NT2/D1 (cell line): ENCODE measurements around the gene ITM2A.

Experiments used
- DNase-seq: peaks from one replicate; pipeline ENCODE4 v3.0.0-alpha.2; 2011; ENCODE audit warnings: low read depth, low spot score
- H3K27me3 ChIP-seq: 2 replicates; pipeline ENCODE4 v1.6.0; 2011; ENCODE audit warnings: mild to moderate bottlenecking; ENCODE audit not compliant: insufficient read length, insufficient read depth
- H3K36me3 ChIP-seq: 2 replicates; pipeline ENCODE4 v1.6.1; 2011; ENCODE audit warnings: mild to moderate bottlenecking, low read length, mixed read lengths; ENCODE audit not compliant: insufficient read depth, insufficient read length
- H3K4me1 ChIP-seq: 2 replicates; pipeline ENCODE4 v1.5.1; 2011; ENCODE audit not compliant: insufficient read depth, insufficient read length
- H3K4me3 ChIP-seq: 2 replicates; pipeline ENCODE4 v1.5.1; 2011; ENCODE audit warnings: low read depth; ENCODE audit not compliant: insufficient read length
- H3K9ac ChIP-seq: 2 replicates; pipeline ENCODE4 v1.6.0; 2011; ENCODE audit warnings: low read depth; ENCODE audit not compliant: insufficient read length
- H3K9me3 ChIP-seq: 2 replicates; pipeline ENCODE4 v1.5.1; 2011; ENCODE audit warnings: mild to moderate bottlenecking, low read length; ENCODE audit not compliant: insufficient read depth
- SUZ12 ChIP-seq: IDR thresholded peaks from 2 replicates; pipeline ENCODE4 v1.6.1; 2011; ENCODE audit not compliant: insufficient read length, insufficient read depth; ENCODE audit errors: extremely low read depth
- YY1 ChIP-seq: IDR thresholded peaks from 2 replicates; pipeline ENCODE4 v1.6.1; 2011; ENCODE audit not compliant: insufficient read length, insufficient read depth
- ZNF274 ChIP-seq: IDR thresholded peaks from 2 replicates; pipeline ENCODE4 v1.6.1; 2011; ENCODE audit warnings: mild to moderate bottlenecking, low read depth, low read length

The ITM2A gene

DNA sequence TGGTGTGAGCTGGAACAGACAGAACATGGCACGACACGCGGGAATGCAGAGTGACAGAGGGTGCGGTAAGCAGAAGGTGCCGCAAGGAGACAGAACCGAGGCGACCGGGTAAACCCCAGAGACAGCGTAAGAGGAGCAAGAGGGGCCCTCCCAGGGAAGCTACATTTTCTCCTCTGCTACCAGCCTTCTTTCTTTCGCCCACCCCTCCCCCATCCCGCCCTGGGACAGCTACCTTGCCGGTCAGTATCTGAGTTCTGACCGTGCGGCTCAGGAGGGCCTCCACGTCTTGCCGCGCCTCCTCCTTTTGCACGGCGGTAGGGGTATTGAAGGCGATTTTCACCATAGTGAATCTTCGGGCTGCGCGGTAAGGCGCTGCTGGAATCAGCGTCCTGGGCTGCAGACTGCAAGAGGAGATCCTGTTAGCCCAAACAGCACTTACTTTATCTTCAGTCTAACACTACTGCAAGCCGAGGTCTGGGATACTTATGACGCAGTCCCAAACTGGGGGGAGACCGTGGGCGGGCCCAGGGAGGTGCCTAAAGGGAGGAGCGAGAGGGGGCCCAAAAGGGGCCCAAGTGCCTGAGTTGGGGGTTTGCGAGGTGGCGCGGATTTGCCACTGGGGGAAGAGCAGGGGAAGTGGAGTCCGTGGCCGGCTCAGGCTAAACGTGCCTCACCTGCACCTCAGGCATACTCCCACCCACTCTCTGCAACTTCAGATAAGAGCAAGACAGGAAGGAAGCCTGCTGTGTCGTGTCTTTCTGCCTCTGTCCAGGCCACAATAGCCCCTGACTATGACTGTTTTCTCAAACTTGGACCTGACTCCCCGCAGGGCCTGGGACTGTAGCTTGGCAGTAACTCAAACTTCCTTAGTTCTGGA is at the start of gene ITM2A:
Gene ITM2A, minus strand, starts transcription at position 462 of the 877 bp plus-strand sequence. Its CDS starts 119 bp downstream, at position 343.
- H3K4me3 ChIP-seq = peak within 1 kb of the TSS; percentile 64
- H3K36me3 ChIP-seq = peaks cover 2% of the 10 kb centered on the region
- no peaks in the 10 kb centered on the region for H3K9me3 ChIP-seq
- H3K27me3 ChIP-seq = no peaks in the 10 kb centered on the region
- H3K9ac ChIP-seq = peak within 1 kb of the TSS; percentile 70
- TF ChIP-seq SUZ12 (no peak), ZNF274 (no peak), YY1 (no peak)
- H3K4me1 ChIP-seq = no peaks in the 10 kb centered on the region
- peak; percentile 25 for DNase-seq

DNA sequence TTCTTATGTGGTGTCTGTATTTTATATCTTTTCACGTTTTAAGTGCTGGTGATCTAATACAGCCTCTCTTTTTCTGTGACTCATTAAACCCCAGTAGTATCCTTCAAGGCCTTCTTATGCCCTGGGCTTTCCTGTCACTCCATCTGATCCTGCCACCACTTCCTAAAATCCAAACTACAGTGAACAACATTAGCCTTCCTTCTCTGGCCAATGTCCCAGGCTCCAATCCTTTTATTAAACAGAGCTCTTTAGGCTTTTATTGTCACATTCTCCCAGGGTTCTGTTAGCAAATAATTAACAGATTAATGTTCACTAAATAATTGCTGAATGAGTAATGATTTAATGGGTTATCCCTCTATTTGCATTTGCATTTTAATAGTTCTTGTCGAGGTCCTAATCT is 47.9 kb upstream of the ITM2A start:
- TF ChIP-seq ZNF274 = no peak
- no peak for TF ChIP-seq YY1
- TF ChIP-seq SUZ12 = no peak
- H3K9me3 ChIP-seq = no peaks in the 10 kb centered on the region
- H3K4me1 ChIP-seq = no peaks in the 10 kb centered on the region
- no peaks in the 10 kb centered on the region for H3K27me3 ChIP-seq
- DNase-seq = no peak
- no peaks in the 10 kb centered on the region for H3K36me3 ChIP-seq
- no peak overlapping the region for H3K9ac ChIP-seq
- no peak overlapping the region for H3K4me3 ChIP-seq

- H3K9me3 ChIP-seq = no peaks in the 10 kb centered on the region
- H3K4me3 ChIP-seq = no peak overlapping the region
- no peaks in the 10 kb centered on the region for H3K27me3 ChIP-seq
- no peaks in the 10 kb centered on the region for H3K4me1 ChIP-seq
- H3K9ac ChIP-seq = no peak overlapping the region
- TF ChIP-seq ZNF274 = no peak
- TF ChIP-seq SUZ12 = no peak
- TF ChIP-seq YY1 = no peak
- no peak for DNase-seq
- H3K36me3 ChIP-seq = no peaks in the 10 kb centered on the region
These were observed 46.8 kb upstream of the ITM2A start for GRCh38 chrX:79413963-79414362.

DNA sequence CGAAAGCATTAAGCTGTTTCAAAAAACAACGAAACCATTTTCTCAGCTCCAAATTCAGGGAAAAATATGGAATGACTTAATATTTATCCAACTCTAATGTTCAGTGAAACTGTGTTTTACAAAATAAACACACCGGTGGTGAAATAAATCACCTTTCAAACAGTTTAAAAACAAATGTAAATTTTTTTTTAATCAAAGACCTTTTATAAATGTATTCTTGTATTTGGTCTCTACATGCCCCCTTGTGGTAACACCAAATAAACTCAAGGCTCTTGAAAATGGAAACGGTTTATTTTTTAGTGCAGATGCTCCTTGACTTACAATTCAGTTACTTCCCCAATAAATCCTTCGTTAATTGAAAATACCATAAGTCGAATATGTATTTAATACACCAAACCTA is 45.8 kb upstream of the ITM2A start:
- Histone ChIP-seq H3K9ac (no peak overlapping the region), H3K4me3 (no peak overlapping the region), H3K36me3 (no peaks in the 10 kb centered on the region), H3K4me1 (no peaks in the 10 kb centered on the region), H3K27me3 (no peaks in the 10 kb centered on the region), H3K9me3 (no peaks in the 10 kb centered on the region)
- TF ChIP-seq SUZ12 (no peak), ZNF274 (no peak), YY1 (no peak)
- DNase-seq = peak; percentile 6

DNA sequence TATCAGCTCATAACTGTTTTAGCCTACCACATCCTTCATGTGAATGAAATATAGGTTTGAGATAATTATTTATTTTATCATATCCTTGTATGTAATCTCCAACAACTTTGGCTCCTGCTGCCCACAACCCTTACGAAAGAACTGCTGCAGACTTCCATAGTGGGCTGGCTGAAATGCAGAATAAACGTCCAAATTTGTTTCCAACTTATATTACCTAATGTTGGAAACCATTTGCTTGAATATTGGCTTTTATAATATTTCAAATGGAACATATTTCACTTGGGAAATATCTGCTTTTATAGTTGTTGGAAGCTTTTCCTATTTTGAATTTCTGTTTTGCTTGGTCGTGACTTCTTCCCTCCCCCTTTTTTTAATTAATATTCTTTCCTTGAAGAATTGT is 45.0 kb upstream of the ITM2A start:
- no peaks in the 10 kb centered on the region for H3K36me3 ChIP-seq
- H3K4me1 ChIP-seq = no peaks in the 10 kb centered on the region
- no peak overlapping the region for H3K4me3 ChIP-seq
- H3K9me3 ChIP-seq = no peaks in the 10 kb centered on the region
- H3K27me3 ChIP-seq = no peaks in the 10 kb centered on the region
- no peak overlapping the region for H3K9ac ChIP-seq
- DNase-seq = no peak
- TF ChIP-seq ZNF274 (no peak), SUZ12 (no peak), YY1 (no peak)

DNA sequence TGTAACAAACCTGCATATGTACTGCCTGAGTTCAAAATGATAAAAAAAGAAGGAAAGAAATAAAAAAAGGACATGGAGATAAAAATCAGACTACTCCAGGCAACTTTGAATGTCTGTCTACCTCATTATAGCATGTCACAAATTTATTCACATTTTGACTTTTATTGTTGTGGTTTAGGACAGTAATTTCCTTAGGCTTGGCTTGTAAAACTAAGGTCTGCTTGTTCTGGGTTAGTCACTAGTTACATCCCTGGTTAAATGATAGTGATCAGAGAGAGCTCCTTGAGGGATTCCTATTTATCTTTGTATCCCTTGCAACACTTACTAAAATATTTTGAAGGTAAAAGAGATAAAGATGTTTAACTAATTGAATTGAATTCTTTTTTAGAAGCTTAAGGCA is 42.5 kb upstream of the ITM2A start:
- no peaks in the 10 kb centered on the region for H3K9me3 ChIP-seq
- TF ChIP-seq YY1 (no peak), ZNF274 (no peak), SUZ12 (no peak)
- no peaks in the 10 kb centered on the region for H3K4me1 ChIP-seq
- H3K36me3 ChIP-seq = no peaks in the 10 kb centered on the region
- H3K4me3 ChIP-seq = no peak overlapping the region
- no peak overlapping the region for H3K9ac ChIP-seq
- DNase-seq = no peak
- no peaks in the 10 kb centered on the region for H3K27me3 ChIP-seq

GRCh38 chrX:79408623-79409322 is 41.6 kb upstream of the ITM2A start:
- no peaks in the 10 kb centered on the region for H3K9me3 ChIP-seq
- TF ChIP-seq YY1 (no peak), ZNF274 (no peak), SUZ12 (no peak)
- no peaks in the 10 kb centered on the region for H3K4me1 ChIP-seq
- DNase-seq = no peak
- H3K4me3 ChIP-seq = no peak overlapping the region
- no peaks in the 10 kb centered on the region for H3K36me3 ChIP-seq
- no peak overlapping the region for H3K9ac ChIP-seq
- no peaks in the 10 kb centered on the region for H3K27me3 ChIP-seq
